C4-2B (cell line): ENCODE measurements around the gene TNNT1.

Experiments used
- H3K27ac ChIP-seq: fragments of 450-650 bp; 2 replicates; pipeline ENCODE4 v1.5.1; 2017
- ZFX ChIP-seq: fragments of 450-650 bp; IDR thresholded peaks from 2 replicates; pipeline ENCODE4 v1.6.1; 2017
- TF ChIP-seq, protein P1 (sequence below): fragments of 450-650 bp; conservative IDR thresholded peaks from 2 replicates; pipeline ENCODE4 v1.5.1; 2017; ENCODE audit warnings: mild to moderate bottlenecking

TNNT1 gene

DNA sequence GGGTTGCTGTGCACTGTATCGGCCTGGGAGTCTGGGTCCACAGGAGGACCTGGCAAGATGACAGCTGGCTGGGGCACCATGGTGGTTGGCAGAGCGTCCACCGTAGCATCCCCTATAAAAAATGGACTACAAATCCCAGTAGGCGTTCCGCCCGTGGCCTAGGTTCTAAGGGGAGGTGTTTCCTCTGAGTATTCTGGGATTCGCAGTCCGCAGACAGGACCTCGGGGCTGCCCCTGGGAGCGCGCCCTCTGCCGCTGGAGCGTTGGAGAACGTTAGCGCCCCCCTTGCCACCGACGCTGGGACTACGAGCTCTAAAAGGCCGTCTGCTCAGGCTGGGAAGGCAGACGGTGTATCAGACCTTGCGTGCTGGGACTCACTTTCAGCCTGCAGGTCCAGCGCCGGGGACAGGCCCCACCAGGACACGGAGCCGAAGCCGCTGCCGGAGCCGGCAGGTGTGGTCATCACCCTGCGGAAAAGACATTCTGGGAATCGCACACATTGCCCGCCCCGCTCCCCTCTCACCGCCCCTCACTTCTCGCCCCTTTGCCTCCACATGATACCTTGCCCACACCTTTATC is 17.0 kb upstream of the TNNT1 start:
- peak overlapping the region; percentile 61; the same call in 1 of the 2 replicates for H3K27ac ChIP-seq
- TF ChIP-seq ZFX = no peak
- TF ChIP-seq, protein P1, sequence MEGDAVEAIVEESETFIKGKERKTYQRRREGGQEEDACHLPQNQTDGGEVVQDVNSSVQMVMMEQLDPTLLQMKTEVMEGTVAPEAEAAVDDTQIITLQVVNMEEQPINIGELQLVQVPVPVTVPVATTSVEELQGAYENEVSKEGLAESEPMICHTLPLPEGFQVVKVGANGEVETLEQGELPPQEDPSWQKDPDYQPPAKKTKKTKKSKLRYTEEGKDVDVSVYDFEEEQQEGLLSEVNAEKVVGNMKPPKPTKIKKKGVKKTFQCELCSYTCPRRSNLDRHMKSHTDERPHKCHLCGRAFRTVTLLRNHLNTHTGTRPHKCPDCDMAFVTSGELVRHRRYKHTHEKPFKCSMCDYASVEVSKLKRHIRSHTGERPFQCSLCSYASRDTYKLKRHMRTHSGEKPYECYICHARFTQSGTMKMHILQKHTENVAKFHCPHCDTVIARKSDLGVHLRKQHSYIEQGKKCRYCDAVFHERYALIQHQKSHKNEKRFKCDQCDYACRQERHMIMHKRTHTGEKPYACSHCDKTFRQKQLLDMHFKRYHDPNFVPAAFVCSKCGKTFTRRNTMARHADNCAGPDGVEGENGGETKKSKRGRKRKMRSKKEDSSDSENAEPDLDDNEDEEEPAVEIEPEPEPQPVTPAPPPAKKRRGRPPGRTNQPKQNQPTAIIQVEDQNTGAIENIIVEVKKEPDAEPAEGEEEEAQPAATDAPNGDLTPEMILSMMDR = peak; percentile 91

- no peak overlapping the region for H3K27ac ChIP-seq
- no peak for TF ChIP-seq ZFX
- TF ChIP-seq, protein P1 = no peak
Observed at GRCh38 chr19:55161571-55162322, 12.7 kb upstream of the TNNT1 start.

- no peak for TF ChIP-seq ZFX
- TF ChIP-seq, protein P1 = peak; percentile 24; the same call in 1 of the 2 replicates
- no peak overlapping the region for H3K27ac ChIP-seq
Observed at GRCh38 chr19:55160986-55161365, 12.0 kb upstream of the TNNT1 start.

- TF ChIP-seq ZFX = no peak
- TF ChIP-seq, protein P1 = peak; percentile 99
- H3K27ac ChIP-seq = no peak overlapping the region
Observed at GRCh38 chr19:55160128-55160985, 11.4 kb upstream of the TNNT1 start.

GRCh38 chr19:55158848-55159749 is 10.1 kb upstream of the TNNT1 start:
- no peak for TF ChIP-seq ZFX
- TF ChIP-seq, protein P1 = no peak

GRCh38 chr19:55158423-55158822 is 9.4 kb upstream of the TNNT1 start:
- TF ChIP-seq, protein P1 = no peak
- TF ChIP-seq ZFX = no peak
- no peak overlapping the region for H3K27ac ChIP-seq

More at GRCh38 chr19:55158848-55159749, 10.1 kb upstream of the TNNT1 start:
- H3K27ac ChIP-seq = no peak overlapping the region
